Dendritic cell treated with granulocyte-macrophage colony-stimulating factor and Interleukin-4, amounts not matched to agents 40 ng/mL and 50 ng/mL, for 4 days (primary cell): ENCODE data around the gene MCRIP1.

Experiments
- H3K27ac Mint-ChIP-seq: one replicate; pipeline ENCODE4 v1.8.0; 2022; ENCODE audit warnings: mild to moderate bottlenecking, mixed read lengths
- H3K27me3 Mint-ChIP-seq: one replicate; pipeline ENCODE4 v1.8.0; 2022; ENCODE audit warnings: mild to moderate bottlenecking, mixed read lengths
- H3K36me3 Mint-ChIP-seq: one replicate; pipeline ENCODE4 v1.8.0; 2022; ENCODE audit warnings: low read depth, mixed read lengths
- H3K4me1 Mint-ChIP-seq: one replicate; pipeline ENCODE4 v1.8.0; 2022; ENCODE audit warnings: low read depth, mixed read lengths
- H3K4me3 Mint-ChIP-seq: one replicate; pipeline ENCODE4 v1.8.0; 2022; ENCODE audit warnings: mild to moderate bottlenecking, moderate library complexity, mixed read lengths
- H3K9me3 Mint-ChIP-seq: one replicate; pipeline ENCODE4 v1.8.0; 2022; ENCODE audit warnings: mixed read lengths
- intact Hi-C: fragments of 100-400 bp; cut with micrococcal nuclease; formaldehyde crosslinking; loops from one replicate; pipeline ENCODE4 v1.15.0; 2022

The MCRIP1 gene

GRCh38 chr17:81825841-81826466 is 7.1 kb downstream of the MCRIP1 start:
- Mint-ChIP-seq H3K27me3 (no peaks in the 10 kb centered on the region), H3K36me3 (peaks cover 38% of the 10 kb centered on the region), H3K9me3 (no peaks in the 10 kb centered on the region), H3K4me3 (no peak overlapping the region), H3K27ac (peak overlapping the region; percentile 7), H3K4me1 (peaks cover 58% of the 10 kb centered on the region)
- intact Hi-C loops = no loop called here

- Mint-ChIP-seq H3K36me3 (peaks cover 29% of the 10 kb centered on the region), H3K4me3 (no peak overlapping the region), H3K9me3 (no peaks in the 10 kb centered on the region), H3K4me1 (peaks cover 47% of the 10 kb centered on the region), H3K27ac (peak overlapping the region; percentile 95), H3K27me3 (peaks cover 3% of the 10 kb centered on the region)
- intact Hi-C loops = loop anchor here (5.0 kb wide), 1 partner anchor 38 kb away; the partner anchor contains the start of gene P4HB
These were observed 8.5 kb downstream of the MCRIP1 start for GRCh38 chr17:81824595-81824994.

- intact Hi-C loops = loop anchor here (5.0 kb wide), 1 partner anchor 38 kb away; the partner anchor contains the start of gene P4HB
- no peaks in the 10 kb centered on the region for H3K9me3 Mint-ChIP-seq
- H3K27ac Mint-ChIP-seq = peak overlapping the region; percentile 95
These were observed 9.1 kb downstream of the MCRIP1 start for GRCh38 chr17:81823820-81824550.

GRCh38 chr17:81822996-81823819 is 9.9 kb downstream of the MCRIP1 start:
- Mint-ChIP-seq H3K27ac (peak overlapping the region; percentile 95), H3K9me3 (no peaks in the 10 kb centered on the region), H3K36me3 (peaks cover 29% of the 10 kb centered on the region), H3K27me3 (peaks cover 7% of the 10 kb centered on the region), H3K4me1 (peaks cover 36% of the 10 kb centered on the region), H3K4me3 (no peak overlapping the region)
- intact Hi-C loops = loop anchor here (1.0 to 5.0 kb wide), 2 partner anchors 9 to 39 kb away; partner anchors contain the start of gene P4HB

More at GRCh38 chr17:81823820-81824550, 9.1 kb downstream of the MCRIP1 start:
- Mint-ChIP-seq H3K4me1 (peaks cover 43% of the 10 kb centered on the region), H3K4me3 (no peak overlapping the region), H3K36me3 (peaks cover 29% of the 10 kb centered on the region), H3K27me3 (peaks cover 7% of the 10 kb centered on the region)

- Mint-ChIP-seq H3K36me3 (peaks cover 29% of the 10 kb centered on the region), H3K9me3 (no peaks in the 10 kb centered on the region), H3K27ac (peak overlapping the region; percentile 95), H3K27me3 (peaks cover 14% of the 10 kb centered on the region), H3K4me1 (peaks cover 43% of the 10 kb centered on the region), H3K4me3 (no peak overlapping the region)
- intact Hi-C loops = loop anchor here (1.0 to 5.0 kb wide), 2 partner anchors 10 to 40 kb away; partner anchors contain the start of gene P4HB
These were observed 10.8 kb downstream of the MCRIP1 start for GRCh38 chr17:81822312-81822637.

GRCh38 chr17:81821603-81822311 is 11.3 kb downstream of the MCRIP1 start:
- Mint-ChIP-seq H3K4me1 (peaks cover 43% of the 10 kb centered on the region), H3K36me3 (peaks cover 29% of the 10 kb centered on the region), H3K27me3 (peaks cover 17% of the 10 kb centered on the region), H3K4me3 (peak overlapping the region; percentile 48), H3K27ac (peak overlapping the region; percentile 95), H3K9me3 (no peaks in the 10 kb centered on the region)
- intact Hi-C loops = loop anchor here (1.0 to 5.0 kb wide), 2 partner anchors 11 to 41 kb away; partner anchors contain the start of gene P4HB

GRCh38 chr17:81821147-81821546 is 11.9 kb downstream of the MCRIP1 start:
- Mint-ChIP-seq H3K27me3 (peaks cover 21% of the 10 kb centered on the region), H3K36me3 (peaks cover 29% of the 10 kb centered on the region)

GRCh38 chr17:81819708-81820107 is 13.4 kb downstream of the MCRIP1 start:
- H3K27ac Mint-ChIP-seq = no peak overlapping the region

More at GRCh38 chr17:81821147-81821546, 11.9 kb downstream of the MCRIP1 start:
- H3K4me3 Mint-ChIP-seq = no peak overlapping the region
- H3K27ac Mint-ChIP-seq = peak overlapping the region; percentile 95
- H3K4me1 Mint-ChIP-seq = peaks cover 41% of the 10 kb centered on the region
- intact Hi-C loops = loop anchor here (5.0 kb wide), 1 partner anchor 41 kb away; the partner anchor contains the start of gene P4HB
- H3K9me3 Mint-ChIP-seq = no peaks in the 10 kb centered on the region

GRCh38 chr17:81817758-81818147 is 15.3 kb downstream of the MCRIP1 start:
- peaks cover 28% of the 10 kb centered on the region for H3K4me1 Mint-ChIP-seq
- intact Hi-C loops = no loop called here
- no peaks in the 10 kb centered on the region for H3K9me3 Mint-ChIP-seq
- H3K27me3 Mint-ChIP-seq = peaks cover 22% of the 10 kb centered on the region
- no peak overlapping the region for H3K4me3 Mint-ChIP-seq
- H3K27ac Mint-ChIP-seq = no peak overlapping the region
- H3K36me3 Mint-ChIP-seq = peaks cover 9% of the 10 kb centered on the region

More at GRCh38 chr17:81819708-81820107, 13.4 kb downstream of the MCRIP1 start:
- intact Hi-C loops = loop anchor here (5.0 kb wide), 1 partner anchor 43 kb away; the partner anchor contains the start of gene P4HB
- Mint-ChIP-seq H3K36me3 (peaks cover 28% of the 10 kb centered on the region), H3K27me3 (peaks cover 22% of the 10 kb centered on the region), H3K9me3 (no peaks in the 10 kb centered on the region), H3K4me1 (peaks cover 37% of the 10 kb centered on the region), H3K4me3 (no peak overlapping the region)

- Mint-ChIP-seq H3K27ac (no peak overlapping the region), H3K4me3 (no peak overlapping the region), H3K4me1 (peaks cover 8% of the 10 kb centered on the region), H3K27me3 (peaks cover 26% of the 10 kb centered on the region), H3K36me3 (no peaks in the 10 kb centered on the region), H3K9me3 (no peaks in the 10 kb centered on the region)
- intact Hi-C loops = no loop called here
These were observed 17.5 kb downstream of the MCRIP1 start for GRCh38 chr17:81815646-81815986.

GRCh38 chr17:81814748-81815645 is 18.1 kb downstream of the MCRIP1 start:
- Mint-ChIP-seq H3K9me3 (no peaks in the 10 kb centered on the region), H3K27me3 (peaks cover 31% of the 10 kb centered on the region), H3K4me1 (peaks cover 8% of the 10 kb centered on the region), H3K36me3 (no peaks in the 10 kb centered on the region), H3K4me3 (no peak overlapping the region), H3K27ac (no peak overlapping the region)
- intact Hi-C loops = no loop called here

GRCh38 chr17:81813861-81814683 is 19.0 kb downstream of the MCRIP1 start:
- Mint-ChIP-seq H3K9me3 (no peaks in the 10 kb centered on the region), H3K27me3 (peaks cover 34% of the 10 kb centered on the region), H3K4me3 (no peak overlapping the region), H3K4me1 (peaks cover 8% of the 10 kb centered on the region), H3K36me3 (no peaks in the 10 kb centered on the region), H3K27ac (no peak overlapping the region)
- intact Hi-C loops = no loop called here
